ENCODE measurements around the gene ZNF491.
"Not testable (repeated sequence)": the region's sequence is repeated elsewhere in the genome, so short reads cannot be mapped to it uniquely, and the experiment has no call there.

The ZNF491 gene

DNA sequence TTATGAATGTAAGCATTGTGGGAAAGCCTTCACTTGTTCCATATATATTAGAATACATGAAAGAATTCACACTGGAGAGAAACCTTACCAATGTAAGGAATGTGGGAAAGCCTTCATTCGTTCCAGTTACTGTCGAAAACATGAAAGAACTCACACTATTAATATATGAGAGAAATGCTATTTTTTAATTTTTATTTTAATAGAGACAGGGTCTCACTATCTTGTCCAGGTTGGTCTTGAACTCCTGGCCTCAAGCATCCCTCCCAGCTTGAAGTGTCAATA lies 8.7 kb downstream of the ZNF491 start:
- no peak for DNase-seq

DNA sequence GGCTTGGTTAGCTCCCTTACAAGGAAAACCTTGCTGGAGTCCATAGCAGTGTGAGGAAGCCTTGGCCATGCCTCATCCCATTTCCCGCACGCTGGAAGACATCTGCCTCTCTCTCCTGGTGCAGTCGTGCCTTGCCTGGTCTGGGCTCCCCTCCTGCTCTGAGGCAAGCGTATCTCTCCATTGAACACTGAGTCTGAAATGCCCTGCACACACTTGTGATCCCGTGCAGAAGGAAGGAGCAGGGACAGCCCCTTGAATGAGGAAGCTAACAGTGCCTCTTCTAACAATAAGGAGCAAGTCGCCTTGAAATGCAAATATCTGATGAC lies 15.3 kb downstream of the ZNF491 start:
- DNase-seq, result no peak

DNA sequence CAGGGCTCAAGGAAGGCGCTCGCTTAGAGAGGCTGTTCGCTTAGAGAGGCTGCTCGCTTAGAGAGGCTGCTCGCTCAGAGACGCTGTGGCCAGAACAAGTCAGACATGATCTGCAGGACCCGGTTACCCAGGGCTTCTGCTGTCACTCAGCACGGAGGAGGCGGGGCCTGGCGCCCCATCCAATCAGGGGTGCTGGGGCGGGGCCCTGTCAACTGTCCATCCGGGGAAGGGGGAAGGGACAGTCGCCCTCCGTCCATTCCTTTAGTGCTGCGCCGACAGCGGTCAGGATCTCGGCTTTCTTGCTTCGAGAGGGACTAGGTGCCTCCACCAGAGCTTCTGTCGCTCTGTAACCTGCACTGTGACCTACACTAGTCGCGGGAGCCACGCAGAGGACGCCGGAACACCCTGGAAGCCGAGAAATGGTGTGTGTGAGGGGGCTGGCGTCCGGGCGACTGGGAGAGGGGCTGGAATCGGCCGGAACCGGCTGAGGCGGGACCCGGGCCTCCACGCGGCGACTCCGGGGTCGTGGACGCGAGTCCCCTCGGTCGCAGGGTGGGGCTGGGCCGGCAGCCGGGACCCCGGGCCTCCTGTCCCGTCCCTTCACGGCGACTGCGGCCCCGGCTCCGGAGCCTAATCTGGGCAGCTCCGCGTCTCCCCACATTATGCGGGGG lies 15.8 kb downstream of the ZNF491 start, which contains the start of gene ZNF440:
TSS of gene ZNF440 (plus strand) at position 245 of the 671 bp plus-strand sequence. CDS start at position 420, 175 bp downstream.
- DNase-seq, result peak; percentile 66

DNA sequence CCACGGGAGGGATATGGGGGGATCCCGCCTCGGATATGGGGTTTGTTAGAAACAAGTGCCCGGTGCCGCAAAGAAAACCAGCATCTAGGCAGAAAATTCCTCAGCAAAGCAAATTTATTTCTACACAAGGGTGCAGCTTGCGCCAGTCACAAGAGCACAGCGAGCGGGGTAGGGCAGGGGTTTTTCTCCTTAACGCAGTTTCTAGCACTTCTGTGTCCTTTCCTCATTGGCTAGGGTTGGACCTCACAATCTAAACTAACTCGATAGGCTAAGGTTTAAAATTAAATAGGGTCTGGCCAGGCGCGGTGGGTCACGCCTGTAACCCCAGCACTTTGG lies 16.3 kb downstream of the ZNF491 start:
- no peak for DNase-seq

DNA sequence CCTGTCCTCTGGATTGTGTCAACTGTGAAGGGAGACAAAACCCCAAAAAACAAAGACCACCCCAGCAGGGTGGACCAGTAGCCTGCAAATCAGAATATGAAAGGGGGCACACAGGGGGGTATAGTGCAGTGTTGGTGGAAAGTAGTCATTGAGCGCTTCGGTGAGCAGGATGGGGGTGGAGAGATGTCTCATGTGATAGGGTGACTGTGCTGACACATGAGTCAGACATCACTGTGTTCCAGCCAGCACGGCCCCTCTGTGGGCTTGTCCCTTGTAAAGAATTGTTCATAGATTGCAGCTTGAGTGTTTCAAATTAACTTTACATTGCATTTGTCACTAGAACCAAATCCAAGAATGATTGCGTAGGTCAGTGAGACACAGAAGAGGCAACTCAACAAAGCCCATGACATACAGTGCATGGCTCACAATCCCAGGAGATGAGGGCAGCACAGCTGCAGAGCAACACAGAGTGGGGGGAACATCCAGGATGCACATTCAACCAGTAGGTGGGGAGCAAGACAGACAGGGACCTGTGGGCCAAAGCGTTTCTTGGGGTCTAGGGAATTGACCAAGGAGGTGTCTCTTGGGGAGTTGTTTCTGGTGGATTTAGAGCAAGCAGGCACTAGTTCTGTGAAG lies 23.3 kb downstream of the ZNF491 start:
- DNase-seq, result no peak

DNA sequence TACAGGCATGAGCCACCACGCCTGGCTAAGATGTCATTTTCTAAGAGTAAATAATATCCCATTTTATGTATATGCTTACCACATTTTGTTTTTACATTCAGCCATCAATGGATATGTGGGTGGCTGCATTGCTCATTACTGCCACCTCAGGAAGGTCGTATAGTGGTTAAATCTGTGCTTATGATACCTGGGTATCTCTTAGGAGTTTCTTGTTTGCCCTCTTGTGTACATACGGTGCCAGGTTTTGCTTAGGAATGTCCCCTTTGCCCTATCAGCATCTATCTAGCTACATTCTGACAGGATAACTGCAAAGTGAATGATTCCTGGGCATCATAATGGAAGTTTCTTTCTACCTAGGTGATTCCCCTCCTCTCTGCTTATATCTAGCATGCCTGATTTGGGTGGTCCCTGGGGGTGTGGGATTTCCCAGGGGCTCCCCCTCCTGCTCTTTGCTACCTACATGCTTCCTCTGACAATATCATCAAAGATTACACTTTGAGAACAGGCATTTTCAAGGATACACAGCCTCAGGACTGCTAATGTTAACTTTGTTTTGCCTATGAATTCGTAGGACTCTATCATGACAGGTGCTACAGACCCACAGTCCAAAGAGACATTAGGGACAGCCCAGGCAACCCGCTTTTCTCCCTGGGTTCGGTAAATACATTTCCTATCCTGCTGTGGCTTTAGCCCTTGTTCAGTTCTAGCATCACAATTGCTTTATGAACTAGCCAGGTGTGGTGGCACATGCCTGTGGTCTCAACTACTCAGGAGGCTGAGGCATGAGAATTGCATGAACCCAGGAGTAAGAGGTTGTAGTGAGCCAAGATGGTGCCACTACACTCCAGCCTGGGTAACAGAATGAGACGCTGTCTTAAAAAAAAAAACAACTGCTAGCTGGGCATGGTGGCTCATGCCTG lies 30.9 kb downstream of the ZNF491 start:
- not testable (repeated sequence) for DNase-seq

DNA sequence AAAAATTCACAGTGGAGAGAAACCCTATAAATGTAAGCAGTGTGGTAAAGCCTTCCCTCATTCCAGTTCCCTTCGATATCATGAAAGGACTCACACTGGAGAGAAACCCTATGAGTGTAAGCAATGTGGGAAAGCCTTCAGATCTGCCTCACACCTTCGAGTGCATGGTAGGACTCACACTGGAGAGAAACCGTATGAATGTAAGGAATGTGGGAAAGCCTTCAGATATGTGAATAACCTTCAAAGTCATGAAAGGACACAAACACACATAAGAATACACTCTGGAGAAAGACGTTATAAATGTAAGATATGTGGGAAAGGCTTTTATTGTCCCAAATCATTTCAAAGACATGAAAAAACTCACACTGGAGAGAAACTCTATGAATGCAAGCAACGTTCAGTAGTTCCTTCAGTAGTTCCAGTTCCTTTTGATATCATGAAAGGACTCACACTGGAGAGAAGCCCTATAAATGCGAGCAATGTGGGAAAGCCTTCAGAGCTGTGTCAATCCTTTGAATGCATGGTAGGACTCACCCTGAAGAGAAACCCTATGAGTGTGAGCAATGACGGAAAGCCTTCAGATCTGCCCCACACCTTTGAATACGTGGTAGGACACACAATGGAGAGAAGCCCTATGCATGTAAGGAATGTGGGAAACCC lies 34.1 kb downstream of the ZNF491 start:
- DNase-seq, result no peak

DNA sequence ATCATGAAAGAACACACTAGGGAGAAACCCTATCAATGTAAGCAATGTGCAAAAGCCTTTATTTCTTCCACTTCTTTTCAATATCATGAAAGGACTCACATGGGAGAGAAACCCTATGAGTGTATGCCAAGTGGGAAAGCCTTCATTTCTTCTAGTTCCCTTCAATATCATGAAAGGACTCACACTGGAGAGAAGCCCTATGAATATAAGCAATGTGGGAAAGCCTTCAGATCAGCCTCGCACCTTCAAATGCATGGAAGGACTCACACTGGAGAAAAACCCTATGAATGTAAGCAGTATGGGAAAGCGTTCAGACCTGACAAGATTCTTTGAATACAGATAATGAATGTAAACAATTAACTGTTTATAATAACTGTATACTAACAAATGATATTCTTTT lies 35.2 kb downstream of the ZNF491 start:
- no peak for DNase-seq

DNA sequence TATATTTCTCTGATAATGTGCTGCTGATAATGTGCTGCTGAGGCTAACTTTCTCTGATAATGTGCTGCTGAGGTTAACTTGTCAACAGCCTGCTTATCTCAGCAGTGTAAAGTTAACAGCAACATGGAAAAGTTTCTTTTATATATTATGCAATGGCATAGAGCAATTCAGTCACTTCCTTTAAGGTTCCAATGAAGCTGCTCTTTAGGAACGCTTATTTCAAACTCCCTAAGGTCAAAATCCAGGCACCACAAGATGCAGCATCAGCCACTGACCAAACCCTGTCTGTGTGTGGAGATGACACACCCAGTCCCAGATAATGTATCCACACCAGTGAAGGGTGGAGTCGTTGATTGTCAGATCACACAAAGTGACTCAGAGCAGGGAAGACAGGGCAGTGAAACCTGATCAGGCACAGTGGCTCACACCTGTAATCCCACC lies 37.3 kb downstream of the ZNF491 start:
- not testable (repeated sequence) for DNase-seq

DNA sequence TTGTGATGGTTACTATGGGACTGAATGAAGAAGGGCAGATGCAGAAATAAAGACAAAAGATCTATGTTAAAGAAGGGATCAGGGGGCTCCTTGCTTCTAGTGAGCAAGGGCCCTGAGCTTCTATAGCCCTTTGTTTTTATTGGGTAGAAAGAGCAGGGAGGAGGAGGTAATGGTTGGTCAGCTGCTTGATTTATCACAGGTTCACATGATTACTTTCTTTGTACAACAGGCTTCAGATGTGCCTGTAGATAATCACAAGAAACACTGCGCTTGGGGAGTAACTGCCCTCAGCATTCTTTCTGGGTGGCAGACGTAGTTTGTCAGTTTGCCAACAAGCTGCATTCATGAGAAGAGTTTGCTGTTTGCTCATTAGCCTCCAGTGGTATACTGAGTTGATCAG lies 45.4 kb downstream of the ZNF491 start:
- no peak for DNase-seq

DNA sequence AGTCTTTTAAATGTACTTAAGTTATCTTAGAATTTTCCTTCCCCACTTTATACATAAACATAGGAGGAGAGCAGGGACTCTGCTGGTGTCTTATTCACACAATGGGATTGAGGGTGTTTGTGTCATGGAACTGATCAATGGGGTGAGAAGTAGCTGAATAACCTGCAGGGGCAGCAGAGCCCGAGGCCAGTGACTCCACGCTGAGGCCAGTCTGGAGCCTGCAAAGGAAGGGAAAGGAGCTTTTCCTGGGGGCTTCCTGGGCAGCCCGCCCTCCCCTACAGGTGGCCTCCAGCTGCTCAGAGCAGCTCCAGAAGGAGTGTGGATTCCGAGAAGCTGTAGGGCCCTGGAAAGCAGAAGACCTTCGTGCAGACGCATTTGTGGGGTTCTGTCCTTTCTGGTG lies 49.3 kb downstream of the ZNF491 start:
- DNase-seq, result not testable (repeated sequence)

DNA sequence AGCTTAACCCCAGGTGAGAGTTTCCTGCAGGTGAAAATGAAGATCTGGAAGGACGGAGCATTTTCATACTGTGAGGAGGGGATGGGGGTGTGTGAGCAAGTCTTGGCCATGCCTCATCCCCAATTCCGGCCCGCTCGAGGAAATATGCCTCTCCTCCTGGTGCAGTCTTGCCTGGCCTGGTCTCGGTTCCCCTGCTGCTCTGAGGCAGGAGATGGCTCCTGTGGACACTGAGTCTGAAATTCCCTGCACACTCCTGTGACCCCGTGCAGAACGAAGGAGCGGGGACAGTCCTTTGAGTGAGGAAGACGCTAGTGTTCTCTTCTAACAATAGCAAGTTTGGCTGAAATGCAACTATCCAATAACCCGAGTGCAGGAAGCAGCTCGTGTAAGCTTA lies 49.9 kb downstream of the ZNF491 start:
- DNase-seq, result no peak

DNA sequence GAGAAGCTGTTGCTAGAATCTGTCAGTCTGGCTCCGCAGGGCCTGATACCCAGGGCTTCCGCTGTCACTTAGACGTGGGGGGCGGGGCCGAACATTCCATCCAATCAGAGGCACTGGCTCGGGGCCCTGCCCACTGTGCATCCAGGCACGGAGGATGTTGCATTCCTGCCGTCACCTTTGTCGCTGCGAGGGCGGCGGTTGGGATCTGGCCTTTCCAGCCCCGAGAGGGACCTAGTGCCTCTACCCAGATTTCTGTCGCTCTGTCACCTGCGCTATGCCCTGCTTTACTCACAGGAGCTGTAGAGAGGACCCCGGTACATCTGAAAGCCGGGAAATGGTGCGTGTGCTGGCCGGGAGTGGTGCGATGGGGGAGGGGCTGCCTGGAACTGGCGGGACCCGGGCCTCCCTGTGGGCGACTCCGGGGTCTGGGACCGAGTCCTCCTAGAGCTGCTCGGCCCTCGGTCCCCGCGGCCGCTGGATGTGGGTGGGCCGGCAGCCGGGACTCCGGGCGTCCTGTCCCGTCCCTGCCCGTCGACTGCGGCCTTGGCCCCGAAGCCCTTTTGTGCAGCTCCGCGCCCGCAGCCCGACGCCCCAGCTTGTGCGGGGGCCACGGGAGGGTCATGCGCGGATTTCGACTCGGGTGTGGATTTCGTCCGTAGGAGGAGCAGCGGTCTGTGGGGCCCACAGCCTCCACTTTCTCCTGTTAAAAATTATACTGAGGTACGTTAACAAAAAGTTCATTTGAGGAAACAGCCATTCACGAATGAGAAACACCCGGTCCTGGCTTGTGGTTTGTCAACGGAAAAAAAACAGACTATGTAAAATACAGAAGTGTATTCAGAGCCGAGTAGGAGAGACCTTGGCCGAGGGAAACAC lies 50.5 kb downstream of the ZNF491 start, which contains the start of gene ZNF439:
TSS of gene ZNF439 (plus strand) at position 133 of the 876 bp plus-strand sequence. CDS start at position 275, 142 bp downstream.
- DNase-seq, result peak; percentile 57

DNA sequence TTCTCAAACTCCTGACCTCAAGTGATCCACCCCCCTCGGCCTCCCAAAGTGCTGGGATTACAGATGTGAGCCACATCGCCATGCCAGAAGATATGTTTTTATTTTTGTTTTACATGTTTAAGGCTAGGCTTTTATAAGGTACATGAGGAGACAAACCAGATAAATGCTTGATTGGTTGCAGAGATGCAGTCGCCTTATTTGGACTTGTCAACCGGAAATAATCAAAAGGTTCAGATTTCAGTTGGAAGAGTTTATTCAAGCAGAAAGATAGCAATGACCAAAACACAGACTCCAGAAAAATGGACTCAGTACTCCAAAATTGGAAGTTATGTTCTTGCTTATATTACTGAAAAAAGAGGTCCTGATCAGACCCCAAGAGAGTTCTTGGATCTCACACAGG lies 52.0 kb downstream of the ZNF491 start:
- DNase-seq, result not testable (repeated sequence)

DNA sequence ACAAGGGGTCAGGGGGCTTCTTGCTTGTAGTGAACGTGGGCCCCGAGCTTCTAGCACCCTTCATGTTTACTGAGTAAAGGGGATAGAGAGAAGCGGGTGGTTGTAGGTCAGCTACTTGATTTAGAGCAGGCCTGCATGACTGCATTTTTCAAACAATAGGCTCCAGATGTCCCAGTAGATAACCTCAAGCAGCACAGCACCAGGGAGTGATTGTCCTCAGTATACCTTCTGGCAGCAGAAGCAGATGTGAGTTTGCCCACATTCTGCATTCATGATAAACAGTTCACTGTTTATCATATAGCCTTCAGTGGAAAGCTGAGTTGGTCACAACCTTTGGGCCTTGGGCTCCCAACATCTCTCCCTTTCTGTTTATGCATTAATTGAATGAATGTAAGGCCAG lies 55.0 kb downstream of the ZNF491 start:
- DNase-seq, result no peak

DNA sequence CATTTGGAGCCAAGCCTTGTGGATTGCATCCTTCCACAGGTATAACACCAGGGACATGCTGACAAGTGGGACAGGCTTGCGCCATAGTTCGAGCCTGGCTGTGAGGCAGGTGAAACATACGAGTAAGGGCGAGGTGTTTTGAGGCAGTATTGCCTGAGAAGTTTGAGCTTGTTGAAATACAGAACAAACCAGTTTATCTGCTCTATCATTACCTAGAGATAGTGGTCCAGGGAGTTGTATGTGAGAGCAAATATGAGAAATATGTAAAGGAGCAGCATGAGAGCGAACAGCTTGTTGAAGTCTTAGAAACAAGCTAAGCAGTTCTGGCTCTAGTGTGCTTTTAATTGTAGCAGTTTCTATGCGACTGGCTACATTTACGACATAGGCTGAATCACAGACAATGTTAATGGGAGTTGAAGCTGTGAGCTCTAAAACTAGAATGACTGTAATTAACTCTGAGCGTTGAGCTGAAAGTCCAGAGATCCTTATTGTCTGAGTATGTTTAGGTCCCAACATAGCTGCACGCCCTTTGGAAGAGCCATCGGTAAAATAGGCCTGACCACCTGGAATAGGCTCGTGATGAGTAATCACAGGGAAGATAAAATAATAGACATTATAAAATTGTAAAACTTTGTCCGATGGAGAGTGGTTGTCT lies 58.4 kb downstream of the ZNF491 start:
- DNase-seq, result no peak

Measured in NCI-H2227 treated with DMSO at 0.1 percent for 48 hours (cell line).